Neuronal stem cell (in vitro differentiated cells): ENCODE data around the gene DVL2.

Source experiments
- DNase-seq: peaks from one replicate; pipeline ENCODE4 v3.0.0-alpha.2; 2013; ENCODE audit warnings: low spot score
- H2AFZ ChIP-seq: one replicate; pipeline ENCODE4 v1.6.1; 2013; ENCODE audit warnings: mild to moderate bottlenecking, low read length, inconsistent platforms
- H2AK5ac ChIP-seq: 2 replicates; pipeline ENCODE4 v1.6.1; 2013; ENCODE audit warnings: low read depth, mild to moderate bottlenecking, inconsistent platforms, low read length, moderate library complexity, mixed read lengths
- H2BK120ac ChIP-seq: 2 replicates; pipeline ENCODE4 v1.6.1; 2013; ENCODE audit warnings: low read depth, mild to moderate bottlenecking, inconsistent platforms, low read length, moderate library complexity, mixed read lengths
- H2BK12ac ChIP-seq: one replicate; pipeline ENCODE4 v1.6.1; 2013; ENCODE audit warnings: low read length, inconsistent platforms
- H2BK15ac ChIP-seq: 2 replicates; pipeline ENCODE4 v1.6.1; 2013; ENCODE audit warnings: mild to moderate bottlenecking, low read length, inconsistent platforms, mixed read lengths
- H2BK5ac ChIP-seq: one replicate; pipeline ENCODE4 v1.6.1; 2013; ENCODE audit warnings: inconsistent platforms, mild to moderate bottlenecking, low read length, moderate library complexity
- H3K14ac ChIP-seq: one replicate; pipeline ENCODE4 v1.6.1; 2013; ENCODE audit warnings: low read length, inconsistent platforms
- H3K18ac ChIP-seq: 2 replicates; pipeline ENCODE4 v1.6.1; 2013; ENCODE audit warnings: low read length, inconsistent platforms
- H3K23ac ChIP-seq: 2 replicates; pipeline ENCODE4 v1.6.1; 2013; ENCODE audit warnings: low read depth, mild to moderate bottlenecking, mixed read lengths, low read length, inconsistent platforms; ENCODE audit not compliant: poor library complexity
- H3K27ac ChIP-seq: replicated peaks from 3 replicates; pipeline ENCODE4 v1.5.1; 2013; ENCODE audit warnings: low read length, inconsistent platforms
- H3K27me3 ChIP-seq, 3 experiments: 2 replicates each; pipeline ENCODE4 v1.6.1; 2013; ENCODE audit warnings: low read length in 3 of 3, mild to moderate bottlenecking in 2 of 3, inconsistent platforms in 1 of 3, low read depth in 1 of 3, mixed read lengths in 1 of 3, moderate library complexity in 1 of 3; ENCODE audit not compliant: control insufficient read depth in 3 of 3, insufficient read depth in 3 of 3
- H3K36me3 ChIP-seq, 2 donors: replicated peaks in 1 of 2; 2 replicates each; pipeline ENCODE4 v1.6.1; 2013; ENCODE audit warnings: low read length in 2 of 2; ENCODE audit not compliant: control insufficient read depth in 2 of 2, insufficient read depth in 2 of 2
- H3K4ac ChIP-seq: 2 replicates; pipeline ENCODE4 v1.6.1; 2013; ENCODE audit warnings: inconsistent platforms, mild to moderate bottlenecking, low read length, moderate library complexity
- H3K4me1 ChIP-seq, 2 donors: 1 replicate in 1 of 2; 2 replicates in 1 of 2; pipeline ENCODE4 v1.6.1; 2013; ENCODE audit warnings: low read length in 2 of 2, low read depth in 1 of 2; ENCODE audit not compliant: control insufficient read depth in 2 of 2, insufficient read depth in 1 of 2
- H3K4me2 ChIP-seq: one replicate; pipeline ENCODE4 v1.6.1; 2013; ENCODE audit warnings: mild to moderate bottlenecking, low read length, inconsistent platforms; ENCODE audit not compliant: insufficient read depth, poor library complexity, severe bottlenecking
- H3K4me3 ChIP-seq, 2 donors: 2 replicates each; pipeline ENCODE4 v1.5.1; 2013; ENCODE audit warnings: low read length in 2 of 2, mild to moderate bottlenecking in 2 of 2, inconsistent platforms in 1 of 2, moderate library complexity in 1 of 2
- H3K79me1 ChIP-seq: one replicate; pipeline ENCODE4 v1.6.1; 2013; ENCODE audit warnings: low read depth, mild to moderate bottlenecking, inconsistent platforms, low read length, moderate library complexity
- H3K9ac ChIP-seq: one replicate; pipeline ENCODE4 v1.6.1; 2013; ENCODE audit warnings: mild to moderate bottlenecking, low read depth, low read length, inconsistent platforms; ENCODE audit not compliant: poor library complexity
- H3K9me3 ChIP-seq, 2 donors: replicated peaks in 1 of 2; 2 replicates each; pipeline versions ENCODE3 to v1.6.1; 2013; ENCODE audit warnings: low read length in 2 of 2, mild to moderate bottlenecking in 2 of 2, inconsistent platforms in 1 of 2, low read depth in 1 of 2, mixed read lengths in 1 of 2, moderate library complexity in 1 of 2; ENCODE audit not compliant: control insufficient read depth in 2 of 2, insufficient read depth in 1 of 2
- H4K8ac ChIP-seq: one replicate; pipeline ENCODE4 v1.6.1; 2013; ENCODE audit warnings: low read depth, mild to moderate bottlenecking, inconsistent platforms, low read length, moderate library complexity
- H4K91ac ChIP-seq: one replicate; pipeline ENCODE4 v1.6.1; 2013; ENCODE audit warnings: low read length, low read depth, mild to moderate bottlenecking, inconsistent platforms; ENCODE audit not compliant: poor library complexity
- WGBS, 2 donors: extraction: QIAGEN DNeasy Blood & Tissue Kit; methylation state at CpG; one replicate each; pipeline ENCODE4 v1.1.7; 2013; ENCODE audit warnings: missing lambda C conversion rate in 2 of 2, mixed read lengths in 1 of 2; ENCODE audit not compliant: insufficient read length in 2 of 2, insufficient replicate concordance in 1 of 2; ENCODE audit errors: extremely low coverage in 2 of 2; 5-methylcytosine and 5-hydroxymethylcytosine counted together

Gene DVL2

GRCh38 chr17:7241783-7242716 is 7.7 kb upstream of the DVL2 start, which contains the start of gene GABARAP:
GABARAP (minus strand) TSS chr17:7242449; CDS start chr17:7242330, 119 bp downstream.
- peaks cover 34 to 58% of the 10 kb centered on the region in 2 donors for H3K36me3 ChIP-seq
- H3K4me3 ChIP-seq = peak within 1 kb of the TSS; percentile 90 to 94
- peak within 1 kb of the TSS; percentile 94 for H3K4me2 ChIP-seq
- peak within 1 kb of the TSS; percentile 85 for H2BK5ac ChIP-seq
- peak within 1 kb of the TSS; percentile 24 for H3K4ac ChIP-seq
- WGBS, 2 donors = no CpG with 5 or more reads among the region's 62 CpGs
- no peak within 1 kb of the TSS for H4K8ac ChIP-seq
- H2BK12ac ChIP-seq = no peak within 1 kb of the TSS
- H2AFZ ChIP-seq = peak within 1 kb of the TSS; percentile 89
- peak; percentile 95 for DNase-seq
- peak within 1 kb of the TSS; percentile 40 for H3K23ac ChIP-seq
- H4K91ac ChIP-seq = no peak within 1 kb of the TSS
- no peaks in the 10 kb centered on the region for H3K27me3 ChIP-seq
- peak within 1 kb of the TSS; percentile 97 for H3K9ac ChIP-seq
- peaks cover 5% of the 10 kb centered on the region for H3K79me1 ChIP-seq
- H3K4me1 ChIP-seq = peaks cover 7 to 23% of the 10 kb centered on the region in 2 donors
- peak within 1 kb of the TSS; percentile 91 for H3K27ac ChIP-seq
- no peak within 1 kb of the TSS for H3K14ac ChIP-seq
- peak within 1 kb of the TSS; percentile 60 for H2AK5ac ChIP-seq
- H2BK15ac ChIP-seq = peak within 1 kb of the TSS; percentile 47
- H3K18ac ChIP-seq = peak within 1 kb of the TSS; percentile 94
- no peaks in the 10 kb centered on the region for H3K9me3 ChIP-seq
- H2BK120ac ChIP-seq = no peak within 1 kb of the TSS

- Histone ChIP-seq H3K4me2 (peak overlapping the region; percentile 77), H3K36me3 (peaks cover 35 to 58% of the 10 kb centered on the region in 2 donors), H2BK15ac (no peak overlapping the region), H3K23ac (no peak overlapping the region), H2BK12ac (no peak overlapping the region), H4K91ac (no peak overlapping the region), H3K27ac (no peak overlapping the region), H3K18ac (no peak overlapping the region), H3K27me3 (no peaks in the 10 kb centered on the region), H2AFZ (no peak overlapping the region), H3K14ac (no peak overlapping the region), H2AK5ac (no peak overlapping the region), H3K4me3 (peak overlapping the region; percentile 90 to 94), H3K9ac (no peak overlapping the region), H3K9me3 (no peaks in the 10 kb centered on the region), H2BK5ac (no peak overlapping the region), H3K79me1 (peaks cover 9% of the 10 kb centered on the region), H2BK120ac (no peak overlapping the region), H3K4ac (no peak overlapping the region), H4K8ac (no peak overlapping the region), H3K4me1 (peaks cover 7 to 24% of the 10 kb centered on the region in 2 donors)
- no peak for DNase-seq
- no CpG with 5 or more reads among the region's 9 CpGs for WGBS, 2 donors
These were observed 6.9 kb upstream of the DVL2 start for GRCh38 chr17:7241090-7241733.

DNA sequence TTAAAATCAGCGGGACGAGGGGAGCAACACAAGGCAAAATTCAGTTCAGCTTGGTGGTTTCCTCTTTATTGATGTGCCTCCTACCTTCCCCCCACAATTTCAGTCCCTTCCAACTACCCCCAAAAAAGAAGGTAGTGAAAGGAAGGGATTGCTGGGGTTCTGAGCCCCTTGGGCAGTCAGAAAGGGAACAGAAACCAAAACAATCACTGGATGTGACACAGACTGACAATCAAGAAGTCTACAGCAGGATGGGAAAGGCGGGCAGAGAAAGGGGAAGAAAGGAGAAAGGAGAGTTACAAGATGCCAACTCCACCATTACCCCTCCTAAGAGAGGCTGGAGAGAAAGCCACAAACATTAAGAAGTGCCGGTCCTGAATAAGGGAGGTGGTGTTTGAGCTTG is 6.1 kb upstream of the DVL2 start:
- WGBS, 2 donors = no CpG with 5 or more reads among the region's 4 CpGs
- H3K14ac ChIP-seq = no peak overlapping the region

More for the DNA sequence above, 6.1 kb upstream of the DVL2 start:
- Histone ChIP-seq H3K4me3 (peak overlapping the region in 1 of 2 donors; percentile 94), H3K27me3 (no peaks in the 10 kb centered on the region), H3K9ac (no peak overlapping the region), H3K27ac (no peak overlapping the region), H2BK5ac (no peak overlapping the region), H4K8ac (no peak overlapping the region), H2BK15ac (no peak overlapping the region), H2BK12ac (no peak overlapping the region), H2AK5ac (no peak overlapping the region), H3K18ac (no peak overlapping the region), H2AFZ (no peak overlapping the region), H3K9me3 (no peaks in the 10 kb centered on the region), H3K4me1 (peaks cover 7 to 24% of the 10 kb centered on the region in 2 donors), H3K23ac (no peak overlapping the region), H2BK120ac (no peak overlapping the region), H3K4ac (no peak overlapping the region), H3K36me3 (peaks cover 37 to 59% of the 10 kb centered on the region in 2 donors), H4K91ac (no peak overlapping the region), H3K79me1 (peaks cover 14% of the 10 kb centered on the region), H3K4me2 (no peak overlapping the region)
- DNase-seq = no peak
